Neural cell (in vitro differentiated cells): ENCODE results near the gene CACNA1C. TPM values are rescaled to one million over a fixed set of nuclear protein-coding genes. Genes with fewer than 3 reads are reported as not detected.

Experiments
- H2AFZ ChIP-seq: fragments of 200-600, 300-800 bp; sonication (generic), shearing (Covaris generic); 2 replicates; pipeline ENCODE4 v1.6.0; 2014; ENCODE audit warnings: low read depth, mild to moderate bottlenecking, antibody characterized with exemption, low read length, moderate library complexity
- H3F3A ChIP-seq: fragments of 200-600 bp; shearing (Covaris generic); 2 replicates; pipeline ENCODE4 v1.6.1; 2016; ENCODE audit warnings: mild to moderate bottlenecking, moderate library complexity, mixed read lengths, antibody characterized with exemption, low read length; ENCODE audit not compliant: insufficient read depth, poor library complexity, severe bottlenecking
- H3K27ac ChIP-seq: fragments of 200-600, 300-800 bp; sonication (generic), shearing (Covaris generic); 2 replicates; pipeline ENCODE4 v1.5.1; 2014; ENCODE audit warnings: mild to moderate bottlenecking, low read length, moderate library complexity
- H3K27me3 ChIP-seq: fragments of 300-800, 200-600 bp; sonication (generic), shearing (Covaris generic); 2 replicates; pipeline ENCODE4 v1.6.0; 2014; ENCODE audit warnings: mild to moderate bottlenecking, low read depth, low read length, moderate library complexity; ENCODE audit not compliant: insufficient read depth
- H3K36me3 ChIP-seq: fragments of 300-800, 200-600 bp; sonication (generic), shearing (Covaris generic); 2 replicates; pipeline ENCODE4 v1.5.1; 2014; ENCODE audit warnings: mild to moderate bottlenecking, antibody characterized with exemption, low read length, moderate library complexity; ENCODE audit not compliant: insufficient read depth
- H3K4me2 ChIP-seq: fragments of 300-800, 200-600 bp; sonication (generic), shearing (Covaris generic); 2 replicates; pipeline ENCODE4 v1.6.0; 2014; ENCODE audit warnings: mild to moderate bottlenecking, low read length
- H3K4me3 ChIP-seq: fragments of 300-800, 200-600 bp; sonication (generic), shearing (Covaris generic); 2 replicates; pipeline ENCODE4 v1.5.1; 2014; ENCODE audit warnings: mild to moderate bottlenecking, low read length, moderate library complexity
- H3K79me2 ChIP-seq: fragments of 200-600 bp; shearing (Covaris generic); replicated peaks from 2 replicates; pipeline ENCODE4 v1.6.0; 2014; ENCODE audit warnings: mild to moderate bottlenecking, low read length, moderate library complexity; ENCODE audit not compliant: insufficient read depth
- H3K9ac ChIP-seq: fragments of 300-800, 200-600 bp; sonication (generic), shearing (Covaris generic); 2 replicates; pipeline ENCODE4 v1.6.1; 2016; ENCODE audit warnings: mild to moderate bottlenecking, low read length, mixed read lengths
- H3K9me2 ChIP-seq: fragments of 200-600 bp; shearing (Covaris generic); 2 replicates; pipeline ENCODE4 v1.6.1; 2016; ENCODE audit warnings: mild to moderate bottlenecking, low read length, mixed read lengths; ENCODE audit not compliant: insufficient read depth
- H3K9me3 ChIP-seq: fragments of 200-600, 300-800 bp; sonication (generic), shearing (Covaris generic); 2 replicates; pipeline ENCODE4 v1.6.1; 2016; ENCODE audit warnings: mild to moderate bottlenecking, mixed run types, low read length, moderate library complexity, mixed read lengths
- H4K20me1 ChIP-seq: fragments of 200-600 bp; shearing (Covaris generic); 2 replicates; pipeline ENCODE4 v1.6.1; 2016; ENCODE audit warnings: mild to moderate bottlenecking, mixed run types; ENCODE audit not compliant: insufficient read depth
- CTCF ChIP-seq: fragments of 450-650 bp; IDR thresholded peaks from 2 replicates; pipeline ENCODE4 v1.5.1; 2014; ENCODE audit warnings: antibody characterized with exemption, mild to moderate bottlenecking, moderate library complexity; ENCODE audit not compliant: poor library complexity, severe bottlenecking
- EZH2 ChIP-seq: fragments of 200-600, 300-800 bp; shearing (Covaris generic), sonication (generic); IDR thresholded peaks from 2 replicates; pipeline ENCODE4 v1.6.1; 2014; ENCODE audit warnings: antibody characterized with exemption, low read length, borderline replicate concordance, mild to moderate bottlenecking; ENCODE audit not compliant: insufficient read depth, poor library complexity, severe bottlenecking
- MXI1 ChIP-seq: fragments of 450-650 bp; conservative IDR thresholded peaks from 2 replicates; pipeline ENCODE4 v1.6.1; 2014; ENCODE audit warnings: antibody characterized with exemption, mild to moderate bottlenecking; ENCODE audit not compliant: poor library complexity, severe bottlenecking
- POLR2AphosphoS5 ChIP-seq: IDR thresholded peaks from 2 replicates; pipeline ENCODE4 v1.6.1; 2012
- RAD21 ChIP-seq: fragments of 450-650 bp; conservative IDR thresholded peaks from 2 replicates; pipeline ENCODE4 v1.6.1; 2014; ENCODE audit warnings: antibody characterized with exemption, mild to moderate bottlenecking, moderate library complexity
- REST ChIP-seq: IDR thresholded peaks from 2 replicates; pipeline ENCODE4 v1.6.1; 2012; ENCODE audit warnings: borderline replicate concordance
- SMC3 ChIP-seq: fragments of 450-650 bp; conservative IDR thresholded peaks from 2 replicates; pipeline ENCODE4 v1.6.1; 2014; ENCODE audit warnings: antibody characterized with exemption, mild to moderate bottlenecking, moderate library complexity; ENCODE audit not compliant: poor library complexity
- TAF1 ChIP-seq: IDR thresholded peaks from 2 replicates; pipeline ENCODE4 v1.6.1; 2012; ENCODE audit warnings: low read depth
- polyA plus RNA-seq: library from polyadenylated mRNA; depleted of rRNA; stranded (reverse); fragments of >200 nt; gene quantifications from 2 replicates; pipeline ENCODE4 v1.2.3, GENCODE V29; 2014

Gene CACNA1C
- polyA plus RNA-seq, 1 donor from 2014 or later = 9.7 TPM

- Histone ChIP-seq H3K4me3 (no peak overlapping the region), H4K20me1 (no peaks in the 10 kb centered on the region), H3K9me3 (peaks cover 4% of the 10 kb centered on the region), H3K27ac (no peak overlapping the region), H3K36me3 (peaks cover 10% of the 10 kb centered on the region), H3F3A (no peaks in the 10 kb centered on the region), H3K9ac (no peak overlapping the region), H3K79me2 (no peaks in the 10 kb centered on the region), H2AFZ (no peak overlapping the region), H3K27me3 (no peaks in the 10 kb centered on the region), H3K9me2 (no peaks in the 10 kb centered on the region), H3K4me2 (no peak overlapping the region)
- no peak for TF ChIP-seq MXI1
- no peak for TF ChIP-seq SMC3
- no peak for TF ChIP-seq TAF1
- no peak for TF ChIP-seq REST
- TF ChIP-seq POLR2AphosphoS5 = no peak
These were observed 535.6 kb downstream of the CACNA1C start for GRCh38 chr12:2588345-2588744.

- H3F3A ChIP-seq = no peaks in the 10 kb centered on the region
- no peak overlapping the region for H3K9ac ChIP-seq
- H4K20me1 ChIP-seq = no peaks in the 10 kb centered on the region
- H2AFZ ChIP-seq = no peak overlapping the region
- H3K4me3 ChIP-seq = no peak overlapping the region
- peaks cover 15% of the 10 kb centered on the region for H3K36me3 ChIP-seq
- H3K27me3 ChIP-seq = no peaks in the 10 kb centered on the region
- no peak overlapping the region for H3K4me2 ChIP-seq
- H3K27ac ChIP-seq = no peak overlapping the region
- no peaks in the 10 kb centered on the region for H3K9me2 ChIP-seq
- TF ChIP-seq POLR2AphosphoS5 (no peak), CTCF (no peak), TAF1 (no peak), MXI1 (no peak), REST (no peak), SMC3 (no peak), RAD21 (no peak), EZH2 (no peak)
- peaks cover 10% of the 10 kb centered on the region for H3K9me3 ChIP-seq
- no peaks in the 10 kb centered on the region for H3K79me2 ChIP-seq
These were observed 536.6 kb downstream of the CACNA1C start for GRCh38 chr12:2589381-2589780.
